Mesenchymal stem cell (in vitro differentiated cells and primary cell): ENCODE data around the gene NPAS3.

ENCODE experiments used
- DNase-seq: peaks from one replicate; pipeline ENCODE4 v3.0.0-alpha.2; 2013
- H2AFZ ChIP-seq: one replicate; pipeline ENCODE4 v1.6.1; 2013; ENCODE audit warnings: low read depth, mild to moderate bottlenecking, control low read depth, inconsistent platforms, low read length, moderate library complexity
- H2AK5ac ChIP-seq: 2 replicates; pipeline ENCODE4 v1.6.1; 2013; ENCODE audit warnings: low read length, moderate library complexity, mild to moderate bottlenecking, inconsistent platforms; ENCODE audit not compliant: severe bottlenecking
- H2BK120ac ChIP-seq: one replicate; pipeline ENCODE4 v1.6.1; 2013; ENCODE audit warnings: low read depth, mild to moderate bottlenecking, inconsistent platforms, low read length, moderate library complexity
- H2BK12ac ChIP-seq, 2 experiments: one replicate each; pipeline ENCODE4 v1.6.1; 2013; ENCODE audit warnings: inconsistent platforms in 2 of 2, low read length in 2 of 2, mild to moderate bottlenecking in 2 of 2, moderate library complexity in 2 of 2, control low read depth in 1 of 2
- H2BK15ac ChIP-seq: one replicate; pipeline ENCODE4 v1.6.1; 2013; ENCODE audit warnings: mild to moderate bottlenecking, low read depth, inconsistent platforms; ENCODE audit not compliant: poor library complexity, severe bottlenecking
- H2BK5ac ChIP-seq: 2 replicates; pipeline ENCODE4 v1.6.1; 2013; ENCODE audit warnings: low read depth, mild to moderate bottlenecking, low read length, control low read depth, inconsistent platforms; ENCODE audit not compliant: poor library complexity, severe bottlenecking
- H3K14ac ChIP-seq, 2 experiments: one replicate each; pipeline ENCODE4 v1.6.1; 2013; ENCODE audit warnings: inconsistent platforms in 2 of 2, low read length in 2 of 2, control low read depth in 1 of 2, mild to moderate bottlenecking in 1 of 2, moderate library complexity in 1 of 2
- H3K18ac ChIP-seq, 2 experiments: one replicate each; pipeline ENCODE4 v1.6.1; 2013; ENCODE audit warnings: inconsistent platforms in 2 of 2, low read length in 2 of 2, control low read depth in 1 of 2, low read depth in 1 of 2, mild to moderate bottlenecking in 1 of 2
- H3K23ac ChIP-seq, 2 experiments: one replicate each; pipeline ENCODE4 v1.6.1; 2013; ENCODE audit warnings: inconsistent platforms in 2 of 2, low read length in 2 of 2, mild to moderate bottlenecking in 2 of 2, moderate library complexity in 2 of 2, control low read depth in 1 of 2
- H3K27ac ChIP-seq: 2 replicates; pipeline ENCODE4 v1.5.1; 2013; ENCODE audit warnings: mild to moderate bottlenecking, moderate library complexity, low read length, control low read depth, inconsistent platforms; ENCODE audit not compliant: poor library complexity, severe bottlenecking
- H3K27me3 ChIP-seq, 2 experiments: 2 replicates each; pipeline versions ENCODE4 v1.6.1 to v1.7.0; 2013; ENCODE audit warnings: low read length in 2 of 2, mild to moderate bottlenecking in 2 of 2, moderate library complexity in 2 of 2, control low read depth in 1 of 2, inconsistent platforms in 1 of 2; ENCODE audit not compliant: control insufficient read depth in 1 of 2, insufficient read depth in 1 of 2
- H3K36me3 ChIP-seq, 2 experiments: 2 replicates each; pipeline versions ENCODE4 v1.6.1 to v1.7.0; 2013; ENCODE audit warnings: low read length in 2 of 2, control low read depth in 1 of 2, inconsistent platforms in 1 of 2, low read depth in 1 of 2, mild to moderate bottlenecking in 1 of 2; ENCODE audit not compliant: insufficient read depth in 2 of 2, control insufficient read depth in 1 of 2
- H3K4ac ChIP-seq, 2 experiments: one replicate each; pipeline ENCODE4 v1.6.1; 2013; ENCODE audit warnings: inconsistent platforms in 2 of 2, low read length in 2 of 2, mild to moderate bottlenecking in 2 of 2, moderate library complexity in 2 of 2, control low read depth in 1 of 2, low read depth in 1 of 2
- H3K4me1 ChIP-seq: 2 replicates; pipeline ENCODE4 v1.6.1; 2013; ENCODE audit warnings: low read depth, low read length, control low read depth; ENCODE audit not compliant: control insufficient read depth, insufficient read depth
- H3K4me2 ChIP-seq: 2 replicates; pipeline ENCODE4 v1.6.1; 2013; ENCODE audit warnings: low read length, mild to moderate bottlenecking, inconsistent platforms; ENCODE audit not compliant: poor library complexity, severe bottlenecking
- H3K4me3 ChIP-seq, 2 experiments: 2 replicates each; pipeline versions ENCODE4 v1.5.1 to v1.7.0; 2013; ENCODE audit warnings: low read length in 2 of 2, mild to moderate bottlenecking in 2 of 2, control low read depth in 1 of 2, low read depth in 1 of 2; ENCODE audit not compliant: insufficient read depth in 1 of 2
- H3K79me1 ChIP-seq: replicated peaks from 2 replicates; pipeline ENCODE4 v1.6.1; 2013; ENCODE audit warnings: mild to moderate bottlenecking, control low read depth, low read length, inconsistent platforms; ENCODE audit not compliant: poor library complexity, severe bottlenecking
- H3K9ac ChIP-seq: 2 replicates; pipeline ENCODE4 v1.7.0; 2013; ENCODE audit warnings: mild to moderate bottlenecking, low read length, moderate library complexity
- H3K9me3 ChIP-seq: 2 replicates; pipeline ENCODE4 v1.7.0; 2013; ENCODE audit warnings: mild to moderate bottlenecking, low read length; ENCODE audit not compliant: control insufficient read depth
- H4K8ac ChIP-seq: one replicate; pipeline ENCODE4 v1.6.1; 2013; ENCODE audit warnings: inconsistent platforms, mild to moderate bottlenecking, low read length, moderate library complexity
- H4K91ac ChIP-seq: one replicate; pipeline ENCODE4 v1.6.1; 2013; ENCODE audit warnings: mild to moderate bottlenecking, low read length, inconsistent platforms
- WGBS: methylation state at CpG from one replicate; pipeline ENCODE4 v1.1.7; 2013; ENCODE audit warnings: mixed read lengths; 5-methylcytosine and 5-hydroxymethylcytosine counted together

The NPAS3 gene

GRCh38 chr14:33527023-33527634, 588.5 kb downstream of the NPAS3 start:
- no peak overlapping the region for H2BK5ac ChIP-seq
- peak overlapping the region in 1 of 2 experiments; percentile 32 for H2BK12ac ChIP-seq
- no peak overlapping the region for H4K8ac ChIP-seq
- no peaks in the 10 kb centered on the region for H3K36me3 ChIP-seq
- H2AFZ ChIP-seq, result no peak overlapping the region
- no peak overlapping the region for H3K23ac ChIP-seq
- H3K4ac ChIP-seq, result no peak overlapping the region
- H3K4me3 ChIP-seq, result no peak overlapping the region
- H3K27me3 ChIP-seq, result no peaks in the 10 kb centered on the region
- WGBS, result 92% methylated on average over 6 of the region's 6 CpGs
- H2AK5ac ChIP-seq, result no peak overlapping the region
- DNase-seq, result no peak
- H3K9me3 ChIP-seq, result no peaks in the 10 kb centered on the region
- H2BK120ac ChIP-seq, result no peak overlapping the region
- no peak overlapping the region for H3K27ac ChIP-seq
- H2BK15ac ChIP-seq, result no peak overlapping the region
- no peak overlapping the region for H3K18ac ChIP-seq
- no peak overlapping the region for H3K14ac ChIP-seq
- H3K79me1 ChIP-seq, result no peaks in the 10 kb centered on the region
- no peaks in the 10 kb centered on the region for H3K4me1 ChIP-seq
- no peak overlapping the region for H4K91ac ChIP-seq
- H3K4me2 ChIP-seq, result no peak overlapping the region
- no peak overlapping the region for H3K9ac ChIP-seq

GRCh38 chr14:33528655-33529054, 590.0 kb downstream of the NPAS3 start:
- Histone ChIP-seq H2BK15ac (no peak overlapping the region), H3K14ac (no peak overlapping the region), H2AFZ (no peak overlapping the region), H3K36me3 (no peaks in the 10 kb centered on the region), H3K18ac (no peak overlapping the region), H3K4me2 (no peak overlapping the region), H2AK5ac (no peak overlapping the region), H3K27ac (no peak overlapping the region), H4K8ac (no peak overlapping the region), H3K4ac (no peak overlapping the region), H4K91ac (no peak overlapping the region), H3K27me3 (no peaks in the 10 kb centered on the region), H2BK120ac (no peak overlapping the region), H3K9ac (no peak overlapping the region), H3K4me3 (no peak overlapping the region), H2BK5ac (no peak overlapping the region), H3K4me1 (no peaks in the 10 kb centered on the region), H3K9me3 (no peaks in the 10 kb centered on the region), H2BK12ac (no peak overlapping the region), H3K79me1 (no peaks in the 10 kb centered on the region), H3K23ac (no peak overlapping the region)
- DNase-seq, result no peak
- 95% methylated on average over 3 of the region's 4 CpGs for WGBS

GRCh38 chr14:33529787-33530757, 591.4 kb downstream of the NPAS3 start:
- H3K79me1 ChIP-seq, result no peaks in the 10 kb centered on the region
- H2BK5ac ChIP-seq, result no peak overlapping the region
- no peak overlapping the region for H4K91ac ChIP-seq
- H2AFZ ChIP-seq, result no peak overlapping the region
- H2BK120ac ChIP-seq, result no peak overlapping the region
- no peak overlapping the region for H3K4ac ChIP-seq
- H3K27me3 ChIP-seq, result no peaks in the 10 kb centered on the region
- H2AK5ac ChIP-seq, result no peak overlapping the region
- no peak overlapping the region for H3K4me3 ChIP-seq
- no peak overlapping the region for H3K23ac ChIP-seq
- no peaks in the 10 kb centered on the region for H3K9me3 ChIP-seq
- H4K8ac ChIP-seq, result no peak overlapping the region
- no peak overlapping the region for H2BK12ac ChIP-seq
- no peaks in the 10 kb centered on the region for H3K4me1 ChIP-seq
- H3K14ac ChIP-seq, result no peak overlapping the region
- no peak for DNase-seq
- no peak overlapping the region for H3K4me2 ChIP-seq
- no peaks in the 10 kb centered on the region for H3K36me3 ChIP-seq
- H3K9ac ChIP-seq, result no peak overlapping the region
- 91% methylated on average over 8 of the region's 11 CpGs for WGBS
- no peak overlapping the region for H2BK15ac ChIP-seq
- no peak overlapping the region for H3K27ac ChIP-seq
- H3K18ac ChIP-seq, result no peak overlapping the region

- Histone ChIP-seq H2BK5ac (no peak overlapping the region), H3K18ac (no peak overlapping the region), H3K36me3 (no peaks in the 10 kb centered on the region), H2BK12ac (no peak overlapping the region), H3K9me3 (no peaks in the 10 kb centered on the region), H3K4me3 (no peak overlapping the region), H3K4me2 (no peak overlapping the region), H2AFZ (no peak overlapping the region), H3K4ac (no peak overlapping the region), H2BK120ac (no peak overlapping the region), H3K9ac (no peak overlapping the region), H2BK15ac (no peak overlapping the region), H3K27me3 (no peaks in the 10 kb centered on the region), H3K79me1 (no peaks in the 10 kb centered on the region), H3K4me1 (no peaks in the 10 kb centered on the region), H2AK5ac (no peak overlapping the region), H3K27ac (no peak overlapping the region), H3K14ac (no peak overlapping the region), H3K23ac (no peak overlapping the region), H4K8ac (no peak overlapping the region), H4K91ac (no peak overlapping the region)
- 79% methylated on average over 3 of the region's 3 CpGs for WGBS
- no peak for DNase-seq
These were observed 593.9 kb downstream of the NPAS3 start for GRCh38 chr14:33532553-33532952.
